HK-2 (cell line): ENCODE measurements around the gene TAS2R1.

Experiments
- DNase-seq: peaks from one replicate; pipeline ENCODE4 v3.0.0-alpha.2; 2018; ENCODE audit not compliant: unreplicated experiment

The TAS2R1 gene

GRCh38 chr5:9588254-9588653, 41.9 kb downstream of the TAS2R1 start:
- no peak for DNase-seq

- DNase-seq, result no peak
Observed at GRCh38 chr5:9587135-9587534, 43.0 kb downstream of the TAS2R1 start.

- no peak for DNase-seq
Observed at GRCh38 chr5:9582406-9582805, 47.7 kb downstream of the TAS2R1 start.
